Measurements from ENCODE around the gene PSTPIP1. TPM values are rescaled to one million over a fixed set of nuclear protein-coding genes. Genes with fewer than 3 reads are reported as not detected.

PSTPIP1 gene
- total and polyA plus RNA-seq, 2 of the 8 experiments (the other 6 are each of a cell fraction or from before 2014, with no cell fraction given) = 1.6 to 1.8 TPM

DNA sequence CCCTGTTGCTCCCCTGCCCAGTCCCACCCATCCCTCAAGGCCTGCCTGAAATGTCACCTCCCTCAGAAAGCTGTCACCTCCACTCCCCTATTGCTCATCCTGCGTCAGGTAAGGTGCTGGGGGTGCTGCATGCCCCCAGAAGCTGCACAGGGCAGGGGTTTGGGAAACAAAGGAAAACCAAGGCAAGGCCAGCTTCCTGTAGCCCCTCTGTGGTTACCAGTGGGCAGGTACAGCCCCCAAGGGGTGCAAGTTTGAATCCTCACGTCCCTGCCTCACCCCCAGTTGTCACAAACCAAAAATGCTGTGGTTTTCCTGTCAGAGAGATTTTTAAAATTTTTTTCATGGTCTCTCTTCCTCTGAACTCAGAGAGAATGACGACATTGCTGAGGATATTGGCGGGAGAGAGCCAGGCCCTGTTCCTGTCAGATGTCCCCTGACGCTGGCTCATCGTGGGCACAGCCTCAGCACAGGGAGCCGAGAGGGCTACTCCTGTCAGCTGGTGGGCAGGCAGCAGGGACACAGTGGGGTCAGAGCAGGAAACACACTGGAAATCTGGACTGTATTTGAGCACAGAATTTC is 27.0 kb downstream of the PSTPIP1 start:
- ChIA-PET POLR2A (ENCODE audit: partially characterized antibody) (no interaction called here), CTCF (ENCODE audit: partially characterized antibody) (interaction anchor here (0.6 to 5.8 kb wide), 9 partner anchors 9 to 522 kb away, joined by 3 to 77 read pairs (median 7); partner anchors contain the start of gene PSTPIP1)
- no peak overlapping the region for H2BK12ac ChIP-seq (ENCODE audit: low read depth, low read length)
- WGBS, 2 experiments (ENCODE audit: extremely low coverage in 1 of 2, insufficient coverage in 1 of 2, insufficient read length in 1 of 2, insufficient replicate concordance in 2 of 2, low coverage in 1 of 2, low lambda C conversion rate in 2 of 2, missing lambda C conversion rate in 1 of 2) = 87% methylated on average over 7 of the region's 7 CpGs; no CpG with 5 or more reads in 1 of the 2 experiments
- no peak overlapping the region for H2BK15ac ChIP-seq (ENCODE audit: low read length)
- no peak overlapping the region for H3K14ac ChIP-seq (ENCODE audit: insufficient read length)
- H3K79me2 ChIP-seq (ENCODE audit: control insufficient read depth in 1 of 2, insufficient read depth in 2 of 2, low read length in 2 of 2) = no peaks in the 10 kb centered on the region
- no peak overlapping the region for H2BK20ac ChIP-seq (ENCODE audit: low read length)
- H3K4me2 ChIP-seq (ENCODE audit: insufficient read depth in 1 of 2, low read depth in 2 of 2, low read length in 2 of 2) = no peak overlapping the region
- no peak overlapping the region for H2BK120ac ChIP-seq (replicated peaks; ENCODE audit: low read depth, low read length)
- peak overlapping the region; percentile 73 for H3K4ac ChIP-seq (replicated peaks; ENCODE audit: insufficient read length, low read depth, low read length)
- no peak overlapping the region for H3K56ac ChIP-seq (replicated peaks; ENCODE audit: insufficient read length, low read depth, low read length)
- H2AFZ ChIP-seq (ENCODE audit: low read length) = no peak overlapping the region
- H3K23me2 ChIP-seq (ENCODE audit: low read depth, low read length) = no peaks in the 10 kb centered on the region
- H3K27me3 ChIP-seq (replicated peaks in 1 of 4; ENCODE audit: control insufficient read depth in 3 of 4, extremely low read depth in 1 of 4, insufficient read depth in 3 of 4, low read length in 3 of 4) = no peaks in the 10 kb centered on the region
- no peak overlapping the region for H4K5ac ChIP-seq (ENCODE audit: insufficient read length, low read depth, low read length)
- no peaks in the 10 kb centered on the region for H3K9me3 ChIP-seq (ENCODE audit: insufficient read depth in 2 of 2, low read depth in 1 of 2, low read length in 1 of 2)
- H3K4me3 ChIP-seq (ENCODE audit: extremely low read depth in 1 of 4, insufficient read depth in 2 of 4, low read depth in 3 of 4, low read length in 4 of 4) = no peak overlapping the region
- H4K20me1 ChIP-seq (replicated peaks in 1 of 2; ENCODE audit: control insufficient read depth in 1 of 2, insufficient read depth in 2 of 2, low read length in 2 of 2) = no peaks in the 10 kb centered on the region
- H2BK5ac ChIP-seq (ENCODE audit: low read depth, low read length) = no peak overlapping the region
- H3K79me1 ChIP-seq (ENCODE audit: low read depth, low read length) = no peaks in the 10 kb centered on the region
- DNase-seq (ENCODE audit: low read depth in 1 of 2, low spot score in 2 of 2) (no peak), FAIRE-seq (no peak)
- TF ChIP-seq SIN3A (conservative IDR thresholded peaks at IDR 0.05 in 1 of 2, IDR thresholded peaks at IDR 0.05 in 1 of 2; ENCODE audit: low read depth in 1 of 2, low read length in 2 of 2) (no peak), KDM4A (IDR thresholded peaks at IDR 0.05; ENCODE audit: low read depth, low read length, severe bottlenecking) (no peak), TEAD4 (IDR thresholded peaks at IDR 0.05; ENCODE audit: low read depth, low read length) (no peak)
- H3K23ac ChIP-seq (ENCODE audit: insufficient read length) = no peak overlapping the region
- H3K27ac ChIP-seq (ENCODE audit: low read depth, low read length) = no peak overlapping the region
- no peak overlapping the region for H3K9ac ChIP-seq (replicated peaks in 1 of 4; ENCODE audit: extremely low read depth in 1 of 4, low read depth in 3 of 4, low read length in 3 of 4)
- no peaks in the 10 kb centered on the region for H3K36me3 ChIP-seq (ENCODE audit: control insufficient read depth in 2 of 4, insufficient read depth in 4 of 4, low read length in 3 of 4)
- no peak overlapping the region for H4K91ac ChIP-seq (replicated peaks; ENCODE audit: insufficient read length, low read length)
- H4K8ac ChIP-seq (ENCODE audit: extremely low read depth, insufficient read depth, low read length) = 0 out of 2 replicates have a peak overlapping the region, but pooled peaks have one; percentile 17
- peaks cover 0 to 4% (median 0%) of the 10 kb centered on the region in 4 experiments; a peak in 3 of 7 replicates for H3K4me1 ChIP-seq (replicated peaks in 1 of 4; ENCODE audit: control insufficient read depth in 3 of 4, insufficient read depth in 4 of 4, low read length in 3 of 4)
- H3K18ac ChIP-seq (ENCODE audit: extremely low read depth, low read length) = no peak overlapping the region
- no peak overlapping the region for H2AK5ac ChIP-seq (ENCODE audit: low read depth, low read length)
